K562 (cell line): Measurements from ENCODE around the gene HES5. TPM values are rescaled to one million over a fixed set of nuclear protein-coding genes. Genes with fewer than 3 reads are reported as not detected.
A peak's percentile ranks its signal among the peaks of the same experiment; 100 is the strongest.

Experiments used
- CHD4 ChIP-seq: fragments of 200-600 bp; sonication (generic); IDR thresholded peaks from 3 replicates; pipeline ENCODE4 v1.6.1; 2012; ENCODE audit warnings: low read depth, mild to moderate bottlenecking, mixed read lengths, low read length, inconsistent platforms; ENCODE audit not compliant: insufficient read depth, insufficient replicate concordance, poor library complexity, severe bottlenecking
- CREB1 ChIP-seq, 2 experiments: sonication (generic) in 1 of 2; formaldehyde crosslinking in 1 of 2; IDR thresholded peaks; 2 replicates each; pipeline versions ENCODE4 v1.6.1 to v1.8.0; 2012 to 2022; ENCODE audit warnings: inconsistent platforms in 1 of 2, mild to moderate bottlenecking in 1 of 2, missing genetic modification reagents in 1 of 2, moderate library complexity in 1 of 2
- ELF1 ChIP-seq: fragments of 200-800 bp; sonication (Bioruptor generic); IDR thresholded peaks from 2 replicates; pipeline ENCODE4 v1.6.1; 2016; ENCODE audit warnings: missing genetic modification characterization, missing compliant biosample characterization
- KAT7 ChIP-seq: sonication (generic); formaldehyde crosslinking; IDR thresholded peaks from 2 replicates; pipeline ENCODE4 v1.8.0; 2022; ENCODE audit warnings: missing genetic modification reagents, mild to moderate bottlenecking, borderline replicate concordance
- KDM5B ChIP-seq: fragments of 200-600 bp; sonication (generic); IDR thresholded peaks from 2 replicates; pipeline ENCODE4 v1.6.1; 2012; ENCODE audit warnings: low read depth, mild to moderate bottlenecking, moderate library complexity, low read length, control low read depth, inconsistent platforms; ENCODE audit not compliant: insufficient replicate concordance
- MAFK ChIP-seq: IDR thresholded peaks from 2 replicates; pipeline ENCODE4 v1.6.1; 2011; ENCODE audit warnings: low read length, improper control_type of control experiment
- MCM5 ChIP-seq: fragments of 450-650 bp; IDR thresholded peaks from 2 replicates; pipeline ENCODE4 v1.6.1; 2016; ENCODE audit warnings: low read depth
- NFATC3 ChIP-seq: fragments of 450-650 bp; IDR thresholded peaks from 2 replicates; pipeline ENCODE4 v1.6.1; 2017; ENCODE audit warnings: mild to moderate bottlenecking
- NFIX ChIP-seq: fragments of 250-450 bp; sonication (Bioruptor Pico); IDR thresholded peaks from 2 replicates; pipeline ENCODE4 v1.4.0; 2020; ENCODE audit warnings: low read depth, mild to moderate bottlenecking, moderate library complexity
- NFRKB ChIP-seq: fragments of 450-650 bp; IDR thresholded peaks from 2 replicates; pipeline ENCODE4 v1.6.1; 2016; ENCODE audit warnings: low read depth
- NONO ChIP-seq, 2 experiments: fragments of 200-400 bp in 1 of 2; fragments of 450-650 bp in 1 of 2; formaldehyde crosslinking in 1 of 2; IDR thresholded peaks; 2 replicates each; pipeline ENCODE4 v1.6.1; 2017; ENCODE audit warnings: low read depth in 2 of 2, mild to moderate bottlenecking in 2 of 2, moderate library complexity in 2 of 2, low read length in 1 of 2
- NR3C1 ChIP-seq: sonication (generic); formaldehyde crosslinking; IDR thresholded peaks from 2 replicates; pipeline ENCODE4 v1.8.1; 2022; ENCODE audit warnings: missing genetic modification reagents
- SAP30 ChIP-seq: fragments of 200-600 bp; sonication (generic); IDR thresholded peaks from 2 replicates; pipeline ENCODE4 v1.6.1; 2012; ENCODE audit warnings: borderline replicate concordance, low read depth, mild to moderate bottlenecking, moderate library complexity, low read length, control low read depth, inconsistent platforms; ENCODE audit not compliant: insufficient read depth, poor library complexity, severe bottlenecking
- SRF ChIP-seq, 2 experiments: fragments of 250-450, 450-650 bp in 1 of 2; sonication (Bioruptor Pico) in 1 of 2; sonication (generic) in 1 of 2; formaldehyde crosslinking; IDR thresholded peaks; 2 replicates each; pipeline versions ENCODE4 v1.5.0 to v1.5.1; 2020 to 2022; ENCODE audit warnings: mild to moderate bottlenecking in 1 of 2, missing genetic modification reagents in 1 of 2
- TAF15 ChIP-seq: fragments of 200-400 bp; formaldehyde crosslinking; IDR thresholded peaks from 2 replicates; pipeline ENCODE4 v1.6.1; 2017; ENCODE audit warnings: mild to moderate bottlenecking, low read depth, low read length, moderate library complexity
- ZNF124 ChIP-seq: sonication (generic); formaldehyde crosslinking; IDR thresholded peaks from 2 replicates; pipeline ENCODE4 v1.8.1; 2022; ENCODE audit warnings: missing genetic modification reagents
- ZNF239 ChIP-seq: fragments of 250-450 bp; sonication (Bioruptor Pico); IDR thresholded peaks from 2 replicates; pipeline ENCODE4 v1.4.0; 2020; ENCODE audit warnings: mild to moderate bottlenecking
- ZNF436 ChIP-seq: fragments of 250-450, 450-650 bp; sonication (Bioruptor Pico); formaldehyde crosslinking; IDR thresholded peaks from 2 replicates; pipeline ENCODE4 v1.7.0; 2020; ENCODE audit warnings: mild to moderate bottlenecking
- ZNF507 ChIP-seq: conservative IDR thresholded peaks from 2 replicates; pipeline ENCODE4 v1.6.1; 2017; ENCODE audit warnings: missing genetic modification characterization, missing compliant biosample characterization
- polyA plus RNA-seq, 8 experiments: library from polyadenylated mRNA; depleted of rRNA in 4 of 8; stranded (reverse) in 5 of 8; unstranded in 3 of 8; fragments of >200 nt; fragmentation: Nextera tagmentation in 2 of 8; fragmentation: Illumina TruSeq in 1 of 8; extraction: Ambion mirVana in 2 of 8; extraction: Trizol in 1 of 8; gene quantifications; 2 replicates each; pipeline versions ENCODE4 v1.2.1 to v1.2.3, GENCODE V29; 2011 to 2014; ENCODE audit warnings: inconsistent platforms in 1 of 8, missing spikeins in 1 of 8
- total RNA-seq, 7 experiments: library from RNA; depleted of rRNA in 6 of 7; stranded (reverse); fragments of >200 nt in 6 of 7; fragmentation: Illumina TruSeq in 2 of 7; extraction: Trizol in 2 of 7; gene quantifications; 2 replicates each; pipeline versions ENCODE4 v1.2.1 to v1.2.3, GENCODE V29; 2011 to 2021; ENCODE audit warnings: low replicate concordance in 1 of 7
- TF ChIP-seq, protein P1 (sequence below): fragments of 450-650 bp; IDR thresholded peaks from one replicate; pipeline ENCODE4 v1.6.1; 2018; ENCODE audit warnings: mild to moderate bottlenecking, moderate library complexity; ENCODE audit not compliant: partially characterized antibody
- TF ChIP-seq, protein P2 (sequence below): fragments of 450-650 bp; IDR thresholded peaks from 2 replicates; pipeline ENCODE4 v1.6.1; 2014; ENCODE audit warnings: low read depth, mild to moderate bottlenecking, moderate library complexity, borderline replicate concordance
- TF ChIP-seq, protein P3 (sequence below): IDR thresholded peaks from 2 replicates; pipeline ENCODE4 v1.6.1; 2014; ENCODE audit warnings: antibody characterized with exemption
- TF ChIP-seq, protein P4 (sequence below): fragments of 250-450 bp; sonication (Bioruptor Pico); IDR thresholded peaks from 2 replicates; pipeline ENCODE4 v1.8.0; 2022; ENCODE audit warnings: moderate library complexity, mild to moderate bottlenecking, inconsistent platforms

The HES5 gene
- total and polyA plus RNA-seq, 9 of the 15 experiments (the other 6 are each of a cell fraction or from before 2014, with no cell fraction given) = not detected

DNA sequence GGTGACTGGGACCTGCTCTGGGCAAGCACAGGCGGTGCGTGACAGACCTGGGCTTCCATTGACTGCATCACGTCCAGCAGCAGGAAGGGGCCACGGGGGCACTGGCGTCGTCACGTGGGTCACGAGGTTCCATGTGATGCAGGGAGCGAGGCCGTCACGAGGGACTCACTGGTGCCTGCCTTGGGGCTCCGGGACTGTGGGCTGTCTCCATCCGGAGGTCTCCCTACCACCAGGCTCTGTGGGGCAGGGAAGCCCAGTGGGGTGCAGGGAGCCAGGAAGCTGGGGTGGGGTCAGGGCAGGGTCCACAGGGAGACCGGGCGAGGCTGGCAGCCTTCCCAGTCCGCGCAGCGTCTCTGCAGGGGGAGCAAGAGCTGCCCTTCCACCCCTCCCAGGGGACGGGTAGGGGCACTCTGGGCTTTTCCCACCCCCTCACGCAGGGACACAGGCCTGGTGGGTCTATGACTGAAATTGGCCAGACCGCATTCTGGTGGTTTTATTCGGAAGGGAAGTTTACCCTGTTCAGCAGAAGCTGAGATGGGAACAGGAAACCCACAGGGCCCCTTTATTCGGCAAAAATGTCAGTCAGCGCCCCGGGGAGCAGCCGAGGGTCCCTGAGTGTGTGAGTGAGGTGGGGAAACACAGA, 25.7 kb upstream of the HES5 start (continued):
- TF ChIP-seq NR3C1 (CRISPR knock-in tag) (no peak), MCM5 (no peak), CHD4 (no peak), NFATC3 (no peak), ZNF239 (CRISPR knock-in tag) (no peak), NFRKB (no peak), ZNF436 (CRISPR knock-in tag) (no peak), NFIX (CRISPR knock-in tag) (no peak), ZNF507 (tag) (no peak), KDM5B (no peak), SAP30 (no peak), MAFK (no peak), ELF1 (tag) (no peak), CREB1 (IDR thresholded peaks at IDR 0.05) (no peak), CREB1 (CRISPR knock-in tag; IDR thresholded peaks at IDR 0.05) (no peak), TAF15 (no peak), KAT7 (CRISPR knock-in tag) (no peak), SRF (CRISPR knock-in tag; IDR thresholded peaks at IDR 0.05) (no peak), NONO (IDR thresholded peaks at IDR 0.05; ENCODE audit: low read depth in 2 of 2, low read length in 1 of 2) (no peak), ZNF124 (no peak)
- TF ChIP-seq, protein P1, sequence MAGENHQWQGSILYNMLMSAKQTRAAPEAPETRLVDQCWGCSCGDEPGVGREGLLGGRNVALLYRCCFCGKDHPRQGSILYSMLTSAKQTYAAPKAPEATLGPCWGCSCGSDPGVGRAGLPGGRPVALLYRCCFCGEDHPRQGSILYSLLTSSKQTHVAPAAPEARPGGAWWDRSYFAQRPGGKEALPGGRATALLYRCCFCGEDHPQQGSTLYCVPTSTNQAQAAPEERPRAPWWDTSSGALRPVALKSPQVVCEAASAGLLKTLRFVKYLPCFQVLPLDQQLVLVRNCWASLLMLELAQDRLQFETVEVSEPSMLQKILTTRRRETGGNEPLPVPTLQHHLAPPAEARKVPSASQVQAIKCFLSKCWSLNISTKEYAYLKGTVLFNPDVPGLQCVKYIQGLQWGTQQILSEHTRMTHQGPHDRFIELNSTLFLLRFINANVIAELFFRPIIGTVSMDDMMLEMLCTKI = no peak
- TF ChIP-seq, protein P2, sequence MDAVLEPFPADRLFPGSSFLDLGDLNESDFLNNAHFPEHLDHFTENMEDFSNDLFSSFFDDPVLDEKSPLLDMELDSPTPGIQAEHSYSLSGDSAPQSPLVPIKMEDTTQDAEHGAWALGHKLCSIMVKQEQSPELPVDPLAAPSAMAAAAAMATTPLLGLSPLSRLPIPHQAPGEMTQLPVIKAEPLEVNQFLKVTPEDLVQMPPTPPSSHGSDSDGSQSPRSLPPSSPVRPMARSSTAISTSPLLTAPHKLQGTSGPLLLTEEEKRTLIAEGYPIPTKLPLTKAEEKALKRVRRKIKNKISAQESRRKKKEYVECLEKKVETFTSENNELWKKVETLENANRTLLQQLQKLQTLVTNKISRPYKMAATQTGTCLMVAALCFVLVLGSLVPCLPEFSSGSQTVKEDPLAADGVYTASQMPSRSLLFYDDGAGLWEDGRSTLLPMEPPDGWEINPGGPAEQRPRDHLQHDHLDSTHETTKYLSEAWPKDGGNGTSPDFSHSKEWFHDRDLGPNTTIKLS = no peak
- TF ChIP-seq, protein P3, sequence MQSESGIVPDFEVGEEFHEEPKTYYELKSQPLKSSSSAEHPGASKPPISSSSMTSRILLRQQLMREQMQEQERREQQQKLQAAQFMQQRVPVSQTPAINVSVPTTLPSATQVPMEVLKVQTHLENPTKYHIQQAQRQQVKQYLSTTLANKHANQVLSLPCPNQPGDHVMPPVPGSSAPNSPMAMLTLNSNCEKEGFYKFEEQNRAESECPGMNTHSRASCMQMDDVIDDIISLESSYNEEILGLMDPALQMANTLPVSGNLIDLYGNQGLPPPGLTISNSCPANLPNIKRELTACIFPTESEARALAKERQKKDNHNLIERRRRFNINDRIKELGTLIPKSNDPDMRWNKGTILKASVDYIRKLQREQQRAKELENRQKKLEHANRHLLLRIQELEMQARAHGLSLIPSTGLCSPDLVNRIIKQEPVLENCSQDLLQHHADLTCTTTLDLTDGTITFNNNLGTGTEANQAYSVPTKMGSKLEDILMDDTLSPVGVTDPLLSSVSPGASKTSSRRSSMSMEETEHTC = no peak
- TF ChIP-seq, protein P4, sequence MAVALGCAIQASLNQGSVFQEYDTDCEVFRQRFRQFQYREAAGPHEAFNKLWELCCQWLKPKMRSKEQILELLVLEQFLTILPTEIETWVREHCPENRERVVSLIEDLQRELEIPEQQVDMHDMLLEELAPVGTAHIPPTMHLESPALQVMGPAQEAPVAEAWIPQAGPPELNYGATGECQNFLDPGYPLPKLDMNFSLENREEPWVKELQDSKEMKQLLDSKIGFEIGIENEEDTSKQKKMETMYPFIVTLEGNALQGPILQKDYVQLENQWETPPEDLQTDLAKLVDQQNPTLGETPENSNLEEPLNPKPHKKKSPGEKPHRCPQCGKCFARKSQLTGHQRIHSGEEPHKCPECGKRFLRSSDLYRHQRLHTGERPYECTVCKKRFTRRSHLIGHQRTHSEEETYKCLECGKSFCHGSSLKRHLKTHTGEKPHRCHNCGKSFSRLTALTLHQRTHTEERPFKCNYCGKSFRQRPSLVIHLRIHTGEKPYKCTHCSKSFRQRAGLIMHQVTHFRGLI = peak; percentile 38; the same call in 1 of the 2 replicates
